Activated effector memory CD4-positive, alpha-beta T cell treated with Interleukin-2 at 50 U/mL for 16 hours (primary cell): Measurements from ENCODE around the gene PTPN1.
"Not testable (repeated sequence)": the region's sequence is repeated elsewhere in the genome, so short reads cannot be mapped to it uniquely, and the experiment has no call there.

Experiments used
- DNase-seq: peaks from one replicate; pipeline ENCODE4 v3.0.0-alpha.2; 2020

The PTPN1 gene

DNA sequence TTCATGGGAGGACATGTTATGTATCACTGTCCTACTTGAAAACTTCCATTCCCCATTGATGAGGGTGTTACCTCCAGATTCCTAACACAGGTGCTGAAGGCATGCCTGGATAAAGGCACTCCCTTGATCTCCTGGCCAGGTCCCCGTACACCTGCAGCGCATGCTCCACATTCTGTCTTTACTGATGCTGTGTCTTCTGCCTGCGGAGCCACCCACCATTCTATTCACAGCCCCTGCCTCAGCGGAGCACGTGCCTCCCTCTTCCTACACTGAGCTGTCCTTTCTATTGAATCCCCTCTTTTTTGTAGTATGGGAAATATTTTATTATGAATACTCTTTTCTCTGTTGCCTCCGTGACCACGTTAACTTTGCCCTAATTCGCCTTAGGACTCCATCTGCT lies 25.0 kb downstream of the PTPN1 start:
- no peak for DNase-seq

DNA sequence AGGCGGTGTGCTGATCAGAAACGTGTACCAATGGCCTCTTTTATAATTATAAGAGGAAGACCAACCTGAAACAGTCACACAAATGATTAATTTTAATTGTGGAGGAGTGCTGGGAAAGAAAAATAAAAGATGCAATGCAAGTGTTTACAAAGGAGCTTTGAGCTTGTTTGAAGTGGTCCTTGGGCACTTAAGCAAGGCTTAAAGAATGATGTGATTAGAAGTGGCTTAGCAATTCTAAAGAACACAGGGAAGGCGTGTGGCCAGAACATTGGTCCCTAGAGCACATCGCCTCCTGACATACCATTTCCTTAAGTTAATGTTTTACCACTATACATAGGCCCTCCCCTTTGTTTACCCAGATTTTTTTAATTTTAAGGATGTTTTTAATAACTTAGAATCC lies 26.1 kb downstream of the PTPN1 start:
- no peak for DNase-seq

DNA sequence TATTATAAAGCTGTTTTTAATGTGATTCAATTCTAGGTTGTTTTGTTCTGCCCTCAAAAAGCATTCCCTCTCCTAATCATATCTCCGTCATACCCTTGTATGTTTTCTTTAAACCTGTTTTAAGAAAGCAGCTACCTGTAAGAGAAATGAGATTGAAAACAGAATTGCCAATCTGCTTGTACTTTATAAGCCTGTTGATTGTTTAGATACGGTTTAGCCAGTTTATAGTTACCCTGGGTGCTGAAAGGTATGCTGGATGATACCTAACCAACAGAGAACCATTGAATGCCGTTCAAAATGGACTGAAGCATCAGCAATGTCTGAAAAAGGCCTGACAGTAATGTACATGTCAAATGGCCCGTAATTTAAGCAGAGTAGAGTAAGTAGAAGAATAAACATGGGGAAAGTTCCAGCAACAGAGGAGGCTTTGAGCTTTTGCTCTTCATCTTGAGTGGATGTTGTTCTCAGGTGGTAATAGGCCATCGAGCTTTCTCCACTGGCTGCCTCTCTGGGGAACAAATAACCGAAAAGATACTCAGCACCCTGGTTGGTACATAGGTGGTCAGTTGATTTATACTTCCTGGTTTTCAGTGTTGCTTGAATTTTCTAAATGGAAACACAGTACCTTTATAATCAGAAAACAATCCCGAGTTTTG lies 27.5 kb downstream of the PTPN1 start:
- DNase-seq = no peak

DNA sequence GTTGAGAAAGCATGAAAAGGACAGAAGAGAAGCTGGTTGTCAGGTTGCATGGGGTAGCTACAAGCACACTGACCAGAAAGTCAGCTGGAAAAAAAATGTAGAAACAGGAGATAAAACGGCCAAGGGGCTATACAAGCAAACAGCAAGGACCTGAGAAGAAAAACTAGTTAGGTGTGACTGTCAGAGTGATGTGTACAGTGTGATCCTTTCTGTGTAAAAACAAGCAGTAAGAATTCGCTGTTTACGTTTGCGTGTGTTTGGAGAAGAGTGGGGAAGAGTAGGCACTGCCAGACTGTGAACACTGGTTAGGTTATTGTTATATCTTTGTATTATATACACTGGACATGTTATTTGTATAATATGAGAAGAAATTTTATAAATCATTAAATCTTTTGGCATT lies 28.1 kb downstream of the PTPN1 start:
- no peak for DNase-seq

DNA sequence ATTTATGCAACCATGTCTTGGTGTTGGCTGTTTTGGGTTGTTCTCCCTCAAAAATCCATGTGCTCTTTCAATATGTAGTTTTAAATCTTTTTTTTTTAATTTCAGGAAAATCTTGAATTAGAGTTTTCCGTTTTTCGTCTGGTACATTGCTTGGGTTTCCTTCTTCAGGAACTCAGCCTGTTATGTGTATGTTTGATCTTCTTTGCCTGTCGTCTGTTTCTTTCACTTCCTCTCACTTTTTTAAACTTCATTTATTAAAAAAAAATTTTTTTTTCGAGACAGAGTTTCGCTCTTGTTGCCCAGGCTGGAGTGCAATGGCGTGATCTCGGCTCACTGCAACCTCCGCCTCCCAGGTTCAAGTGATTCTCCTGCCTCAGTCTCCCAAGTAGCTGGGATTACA lies 29.6 kb downstream of the PTPN1 start:
- not testable (repeated sequence) for DNase-seq

DNA sequence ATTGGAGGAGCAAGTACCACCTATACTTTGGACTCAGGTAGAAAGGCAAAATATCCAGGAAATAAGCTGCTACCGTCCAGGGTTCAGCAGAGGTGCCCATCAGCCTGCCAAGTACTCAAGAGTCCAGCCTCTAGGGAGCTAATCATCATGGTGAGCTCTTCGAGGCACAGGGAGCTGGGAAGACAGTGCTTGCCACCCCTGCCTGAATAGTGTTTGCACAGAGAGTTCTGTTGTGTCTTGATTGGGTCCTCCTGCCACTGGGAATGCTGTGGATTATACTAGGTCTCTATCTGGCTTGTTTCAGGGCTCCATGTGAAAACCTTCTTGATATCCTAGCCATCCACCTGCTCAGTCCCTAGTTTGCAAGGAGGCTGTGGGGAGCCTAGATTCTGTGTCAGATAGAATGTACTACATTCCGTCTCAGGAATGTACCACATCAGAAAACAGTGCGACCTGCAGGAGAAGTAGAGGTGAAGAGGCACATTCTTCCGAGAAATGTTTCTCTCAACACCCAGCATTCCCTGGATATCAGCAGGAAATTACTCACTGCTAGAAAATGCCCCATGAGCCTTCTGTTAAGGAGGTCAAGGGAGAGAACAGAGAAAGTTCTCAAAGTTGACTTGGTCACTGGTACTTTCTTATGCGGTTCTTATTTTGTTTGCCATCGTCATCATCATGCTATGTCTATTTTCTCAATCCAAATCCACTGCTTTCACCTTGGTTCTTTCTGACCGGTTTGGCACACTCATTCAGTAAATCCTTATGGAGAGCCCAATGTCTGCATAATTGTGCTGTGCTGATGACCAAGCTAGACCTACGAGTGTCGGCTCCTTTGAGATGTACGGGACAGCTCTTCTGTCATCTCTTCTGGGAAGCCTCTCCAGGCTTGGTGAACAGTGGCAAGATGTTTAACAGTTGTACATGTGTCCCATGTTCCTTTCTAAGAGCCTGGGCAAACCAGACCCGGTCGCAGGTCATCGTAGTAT lies 30.7 kb downstream of the PTPN1 start:
- DNase-seq = no peak

DNA sequence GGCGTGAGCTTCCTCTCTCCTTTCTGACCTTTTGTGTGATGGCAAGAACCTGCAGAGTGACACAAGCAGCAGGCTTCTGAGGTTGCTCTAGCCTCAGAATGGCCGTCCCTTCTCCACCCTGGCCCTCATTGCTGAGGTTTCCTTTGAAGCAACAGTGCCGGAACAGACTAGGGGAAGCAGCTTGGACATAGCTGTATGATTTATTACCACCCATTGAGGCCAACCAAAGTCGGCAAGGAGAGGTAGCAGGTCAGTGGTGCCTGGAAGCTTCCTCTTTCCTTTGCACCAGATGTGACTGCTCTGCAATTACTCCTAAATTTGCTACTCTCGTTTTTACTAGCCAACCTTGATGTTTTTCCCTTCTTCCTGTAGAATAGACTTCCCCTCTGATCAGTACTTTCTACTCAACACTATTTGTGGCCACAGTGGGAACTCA lies 31.4 kb downstream of the PTPN1 start:
- no peak for DNase-seq

DNA sequence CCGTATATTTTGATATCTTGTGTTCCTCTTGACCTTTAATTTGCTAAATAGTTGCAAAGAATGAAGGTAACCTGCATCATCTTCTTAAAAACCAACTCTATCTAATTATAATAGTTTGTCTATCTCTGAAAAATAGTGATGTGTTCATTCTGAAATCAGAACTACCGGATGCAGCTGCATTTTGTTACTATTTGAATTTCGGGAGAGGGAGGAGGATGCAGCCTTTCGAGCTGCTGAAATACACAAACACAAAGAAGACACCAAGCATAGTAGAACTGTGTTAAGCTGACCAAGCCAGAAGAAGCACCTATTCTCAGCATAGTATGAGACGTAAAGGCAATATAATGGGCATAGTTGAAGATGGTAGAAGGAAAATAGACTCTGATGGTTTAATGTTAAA lies 33.1 kb downstream of the PTPN1 start:
- DNase-seq = no peak

DNA sequence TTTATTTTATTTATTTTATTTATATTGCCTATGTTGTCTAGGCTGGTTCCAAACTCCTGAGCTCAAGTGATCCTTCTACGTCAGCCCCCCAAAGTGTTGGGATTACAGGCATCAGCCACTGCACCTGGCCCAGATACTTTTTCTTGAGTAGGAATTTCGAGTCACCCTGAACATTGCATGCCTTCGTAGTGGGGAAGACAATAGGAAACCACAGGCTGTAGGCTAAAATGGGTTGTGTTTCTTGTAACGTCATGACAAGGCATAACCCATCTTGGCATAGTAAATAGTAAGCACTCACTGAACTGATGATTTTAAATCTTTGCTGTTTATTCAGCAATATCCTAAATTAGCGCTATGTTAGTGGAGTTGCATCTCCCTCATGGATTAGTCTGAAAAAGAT lies 34.9 kb downstream of the PTPN1 start:
- DNase-seq = no peak

DNA sequence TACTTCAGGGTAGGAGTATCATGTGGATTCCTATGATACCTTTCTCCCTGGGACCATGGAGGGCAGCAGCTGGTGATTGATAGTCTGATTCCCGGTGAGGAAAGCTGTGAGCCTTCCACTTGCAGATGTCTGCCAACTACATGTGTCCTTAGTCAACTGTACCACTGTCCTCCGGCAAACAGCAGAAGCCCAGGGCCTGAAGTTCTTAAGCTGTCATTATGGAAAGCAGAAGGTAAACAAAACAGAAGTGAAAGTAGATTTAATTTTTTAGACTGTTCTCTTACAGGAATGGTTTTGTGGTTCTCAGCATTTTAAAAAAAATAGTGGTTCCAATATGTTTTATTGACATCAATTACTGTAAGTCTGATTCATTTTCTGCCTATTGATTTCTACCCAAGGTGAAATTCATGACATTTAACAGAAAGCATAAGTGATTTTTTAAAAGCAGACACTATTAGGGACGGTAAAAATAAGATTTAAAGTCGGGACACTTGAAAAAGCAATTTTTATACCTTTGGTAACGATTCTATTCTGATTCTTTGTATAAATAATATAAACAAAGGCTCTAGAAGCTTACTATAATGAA lies 36.6 kb downstream of the PTPN1 start:
- DNase-seq = no peak

DNA sequence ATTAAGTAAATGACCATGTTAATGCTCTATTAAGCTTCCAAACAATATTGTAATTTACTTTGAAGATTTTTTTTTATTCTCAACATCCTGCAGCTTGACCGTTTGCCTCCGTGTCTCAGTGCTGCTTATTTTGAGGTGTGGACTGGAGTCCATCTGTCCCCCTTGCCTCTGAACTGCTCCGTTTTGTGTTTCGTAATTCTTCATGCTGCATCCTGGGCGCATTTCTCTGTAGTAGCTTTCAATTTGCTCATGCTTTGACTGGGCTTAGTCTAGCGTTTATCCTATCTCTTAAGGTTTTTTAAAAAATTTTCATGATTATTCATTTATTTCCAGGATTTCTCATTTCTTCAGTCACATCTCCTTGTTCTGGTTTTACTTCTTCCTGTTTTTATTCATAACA lies 37.8 kb downstream of the PTPN1 start:
- no peak for DNase-seq

DNA sequence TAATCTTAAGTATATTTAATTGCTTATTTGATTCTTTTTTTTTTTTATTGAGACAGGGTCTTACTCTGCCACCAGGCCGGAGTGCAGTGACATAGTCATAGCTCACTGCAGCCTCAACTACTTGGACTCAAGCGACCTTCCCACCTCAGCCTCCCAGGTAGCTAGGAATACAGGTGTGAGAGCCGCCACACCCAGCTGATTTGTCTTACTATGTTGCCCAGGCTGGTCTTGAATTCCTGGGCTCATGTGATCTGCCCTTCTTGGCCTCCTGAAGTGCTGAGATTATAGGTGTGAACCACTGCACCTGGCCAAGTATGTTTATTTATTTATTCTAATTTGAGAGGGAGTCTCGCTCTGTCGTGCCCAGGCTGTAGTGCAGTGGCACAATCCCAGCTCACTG lies 38.2 kb downstream of the PTPN1 start:
- no peak for DNase-seq

DNA sequence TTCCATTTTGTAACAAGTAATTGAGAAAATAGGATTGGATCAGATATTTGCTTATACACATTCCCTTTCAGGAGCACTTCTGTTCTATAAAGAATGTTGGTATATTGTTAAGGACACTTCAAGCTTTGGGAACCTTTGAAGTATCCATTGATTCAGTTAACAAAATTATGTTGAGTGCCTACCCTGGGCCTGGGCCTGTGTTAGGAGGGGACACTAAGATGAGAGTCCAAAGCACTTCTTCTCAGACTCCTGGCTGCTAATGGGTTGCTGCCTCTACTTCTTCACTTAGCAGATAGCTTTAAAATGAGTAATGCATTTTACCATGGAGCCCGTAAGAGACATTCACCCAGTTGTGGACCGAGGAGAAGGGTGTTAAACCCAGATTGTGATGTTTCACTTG lies 40.3 kb downstream of the PTPN1 start:
- no peak for DNase-seq

DNA sequence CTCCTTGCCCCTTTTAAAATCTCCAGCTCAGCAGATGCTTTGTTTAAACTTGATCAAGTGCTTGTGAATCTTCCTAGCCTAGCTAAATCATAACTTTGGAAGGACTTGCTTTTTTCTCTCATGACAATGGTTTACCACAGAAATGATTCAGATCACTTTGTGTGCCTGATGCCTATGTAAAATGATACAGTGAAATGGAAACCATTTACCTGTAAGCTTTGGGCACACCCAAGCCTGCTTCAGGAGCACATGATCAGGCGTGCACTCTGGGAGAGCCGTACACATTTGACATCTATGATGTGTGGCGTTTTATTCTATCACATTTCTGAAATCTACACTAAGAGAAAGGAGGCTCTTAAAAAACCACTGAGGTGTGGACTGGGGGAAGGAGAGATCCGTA lies 41.1 kb downstream of the PTPN1 start:
- DNase-seq = no peak

DNA sequence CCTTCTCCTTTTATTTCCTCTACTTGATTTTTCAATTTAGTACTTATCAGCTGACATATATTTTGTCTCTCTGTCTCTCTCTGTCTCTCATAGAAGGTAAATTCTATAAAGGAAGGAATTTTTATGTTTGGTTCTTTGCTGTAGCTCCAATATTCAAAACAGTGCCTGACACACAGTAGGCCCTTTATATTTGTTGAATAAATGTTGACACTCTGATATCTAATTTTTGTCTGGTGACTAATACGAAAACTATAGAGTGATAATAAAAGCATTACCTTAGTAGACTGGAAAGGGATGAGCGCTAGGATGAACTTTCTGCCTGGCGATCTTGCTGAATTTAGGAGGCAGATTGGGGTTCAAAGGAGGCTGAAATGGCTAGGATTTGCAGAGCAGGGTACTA lies 42.8 kb downstream of the PTPN1 start:
- no peak for DNase-seq

DNA sequence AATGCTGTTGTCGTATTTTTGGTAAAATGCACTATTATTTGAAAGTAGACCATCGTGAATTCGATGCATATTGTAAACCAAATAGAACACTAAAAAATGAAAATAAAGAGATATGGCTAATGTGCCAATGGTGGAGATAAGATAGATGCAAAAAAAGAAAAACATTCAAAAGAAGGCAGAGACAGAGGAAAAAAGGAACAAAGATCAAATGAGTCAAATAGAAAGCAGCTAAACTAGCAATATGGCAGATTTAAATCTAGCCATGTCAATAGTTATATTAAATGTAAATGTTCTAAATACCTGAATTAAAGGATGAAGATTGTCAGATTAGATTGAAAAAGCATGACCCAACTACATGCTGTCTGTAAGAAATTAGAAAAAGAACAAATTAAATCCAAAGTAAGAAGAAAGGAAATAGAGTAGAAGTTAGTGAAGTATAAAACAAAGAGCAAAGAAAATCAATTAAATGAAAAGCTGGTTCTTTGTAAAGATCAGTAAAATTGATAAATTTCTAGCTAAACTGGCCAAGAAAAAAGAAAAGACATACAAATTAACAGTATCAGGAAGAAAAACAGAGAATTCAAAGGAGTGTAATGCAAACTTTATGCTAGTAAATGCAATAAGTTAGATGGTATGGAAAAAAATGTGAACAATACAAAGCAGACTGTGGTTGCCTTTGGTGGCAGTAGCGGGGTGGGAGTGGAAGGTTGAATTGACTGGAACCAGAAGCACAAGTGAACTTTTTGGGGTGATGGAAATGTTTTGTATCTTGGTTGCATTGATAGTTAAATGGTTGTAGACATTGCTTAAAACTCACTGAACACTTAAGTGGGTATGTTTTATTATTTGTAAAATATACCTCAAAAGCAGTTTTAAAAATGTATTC lies 44.8 kb downstream of the PTPN1 start:
- DNase-seq = no peak

DNA sequence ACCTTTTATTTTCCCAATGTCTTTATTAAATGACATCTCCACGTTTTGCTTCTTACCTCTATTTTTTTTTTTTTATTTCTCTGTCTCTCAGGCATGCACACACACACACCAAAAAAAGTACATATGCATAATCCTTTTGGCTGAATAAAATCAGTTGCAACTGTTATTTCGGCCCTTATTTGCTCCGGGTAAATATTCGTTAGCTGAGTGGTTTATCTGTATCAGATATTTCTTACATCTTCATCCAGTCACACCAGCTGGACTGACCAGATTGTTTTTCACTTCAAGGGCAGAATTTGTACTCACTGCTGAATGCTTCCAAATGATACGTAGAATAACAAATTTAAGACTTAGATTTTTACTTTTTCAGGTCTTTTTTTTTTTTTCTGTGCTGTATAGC lies 45.5 kb downstream of the PTPN1 start:
- DNase-seq = no peak

DNA sequence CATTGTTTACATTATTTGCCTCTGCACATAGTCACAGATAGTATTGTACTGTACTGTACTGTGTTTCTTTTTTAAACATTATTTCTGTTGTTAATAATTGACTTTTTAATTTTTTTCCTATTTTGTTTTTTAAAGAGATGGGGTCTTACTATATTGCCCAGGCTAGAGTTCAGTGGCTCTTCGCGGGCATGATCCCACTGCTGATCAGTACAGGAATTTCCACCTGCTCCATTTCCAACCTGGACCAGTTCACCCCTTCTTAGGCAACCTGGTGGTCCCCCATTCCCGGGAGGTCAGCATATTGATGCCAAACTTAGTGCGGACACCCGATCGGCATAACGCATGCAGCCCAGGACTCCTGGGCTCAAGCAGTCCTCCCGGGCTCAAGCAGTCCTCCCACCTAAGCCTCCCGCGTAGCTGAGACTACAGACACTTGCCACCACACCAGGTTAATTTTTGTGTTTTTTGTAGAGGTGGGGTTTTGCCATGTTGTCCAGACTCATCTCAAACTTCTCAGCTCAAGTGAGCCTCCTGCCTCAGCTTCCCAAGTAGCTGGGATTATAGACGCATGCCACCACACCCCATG lies 47.5 kb downstream of the PTPN1 start:
- no peak for DNase-seq

DNA sequence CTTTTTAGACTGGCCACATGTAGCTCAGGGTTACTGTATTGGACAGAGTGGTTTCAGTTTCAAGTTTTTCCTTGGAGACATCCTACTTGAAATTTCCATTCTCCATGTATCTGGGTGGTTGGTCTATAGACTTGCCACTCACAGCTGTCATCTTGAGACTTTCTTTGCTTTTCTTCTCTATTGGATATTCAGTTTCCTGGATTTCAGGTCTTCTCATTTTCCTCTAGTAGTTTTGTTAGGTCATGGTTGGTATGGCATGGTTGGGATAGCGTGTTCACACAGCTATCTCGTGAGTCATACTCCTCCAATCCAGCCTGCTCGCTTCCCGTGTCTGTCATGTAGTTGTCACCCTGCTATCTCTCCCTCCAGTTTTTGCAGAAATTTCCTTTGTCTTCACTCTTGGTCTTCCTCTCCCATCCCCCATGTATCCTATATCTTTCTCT lies 48.3 kb downstream of the PTPN1 start:
- DNase-seq = no peak

DNA sequence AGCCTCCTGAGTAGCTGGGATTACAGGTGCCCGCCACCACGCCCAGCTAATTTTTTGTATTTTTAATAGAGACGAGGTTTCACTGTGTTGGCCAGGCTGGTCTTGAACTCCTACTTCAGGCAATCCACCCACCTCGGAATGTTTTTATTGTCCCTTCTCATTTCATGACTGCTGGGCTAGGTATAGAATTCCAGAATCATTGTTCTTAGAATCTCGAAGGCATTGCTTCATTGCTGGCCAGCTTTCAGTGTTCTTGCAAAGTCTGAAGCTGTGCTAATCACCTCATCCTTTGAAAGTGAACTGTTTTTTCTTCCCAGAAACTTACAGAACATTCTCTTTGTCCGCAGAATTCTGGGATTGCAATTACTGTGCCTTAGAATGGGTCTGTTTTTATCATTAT lies 49.0 kb downstream of the PTPN1 start:
- DNase-seq = no peak

DNA sequence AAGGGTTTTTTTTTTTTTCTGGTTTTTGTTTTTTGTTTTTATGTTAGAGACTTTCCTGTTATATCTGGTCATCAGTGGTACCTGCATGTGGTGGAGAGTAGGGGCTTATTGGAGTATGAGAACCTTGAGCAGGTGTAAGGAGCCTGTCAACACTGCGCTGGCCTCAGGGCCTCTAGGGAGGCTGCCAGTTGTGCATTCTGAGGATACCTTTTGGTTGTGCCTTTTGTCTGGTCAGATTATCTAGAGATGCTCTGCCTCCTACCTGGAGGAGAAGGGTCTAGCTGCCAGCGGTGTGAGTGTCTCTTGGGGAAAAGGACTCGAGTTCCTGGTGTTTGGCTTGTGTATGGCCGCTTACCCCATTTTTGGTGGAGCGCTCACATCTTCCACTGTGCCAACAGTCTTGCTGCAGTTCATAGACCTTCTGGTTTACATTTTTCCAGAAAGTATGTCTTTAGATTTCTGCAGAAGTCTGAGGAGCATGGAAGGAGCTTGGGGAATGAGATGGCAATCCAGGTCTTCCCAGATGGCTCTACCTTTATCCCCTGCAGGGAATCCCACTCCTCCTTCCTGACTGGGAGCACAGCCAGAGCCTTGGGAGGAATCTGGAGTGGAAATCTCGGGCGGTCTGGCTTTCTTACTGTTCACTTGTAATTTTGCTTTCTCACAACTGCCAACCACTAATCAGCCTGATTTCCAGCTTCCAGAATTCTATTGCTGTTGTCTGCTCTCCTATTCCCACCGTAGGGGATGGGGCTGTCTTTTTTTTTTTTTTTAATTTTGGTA lies 49.9 kb downstream of the PTPN1 start:
- DNase-seq = no peak

DNA sequence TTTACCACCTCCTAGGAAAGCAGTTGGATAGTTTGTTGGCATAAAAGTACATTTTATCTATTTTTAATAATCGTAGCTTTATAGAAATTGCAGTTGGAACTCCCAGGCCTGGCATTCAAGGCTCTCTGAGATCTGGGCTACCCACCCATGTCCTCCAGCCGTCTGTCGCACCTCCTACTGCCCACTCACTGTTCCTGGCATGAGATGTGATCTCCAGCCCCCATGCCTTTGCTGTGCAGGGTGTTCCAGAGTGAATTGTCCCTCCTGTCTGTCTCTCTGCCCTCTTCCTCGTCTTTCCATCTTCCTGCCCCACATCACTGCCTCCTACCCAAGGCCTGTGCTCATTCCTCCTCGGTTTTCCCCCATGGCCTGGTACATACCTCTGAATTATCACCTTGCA lies 50.7 kb downstream of the PTPN1 start:
- no peak for DNase-seq
